GM12878 (cell line): ENCODE measurements around the gene THUMPD2.

Experiments used
- MXI1 ChIP-seq: fragments of 150-350 bp; IDR thresholded peaks from 2 replicates; pipeline ENCODE4 v1.6.1; 2011; ENCODE audit warnings: low read depth, mild to moderate bottlenecking, inconsistent platforms, low read length, improper control_type of control experiment
- POLR2A ChIP-seq: IDR thresholded peaks from 2 replicates; pipeline ENCODE4 v1.6.1; 2011; ENCODE audit warnings: low read depth, mild to moderate bottlenecking, low read length
- RAD21 ChIP-seq: IDR thresholded peaks from 2 replicates; pipeline ENCODE4 v1.6.1; 2011; ENCODE audit warnings: mild to moderate bottlenecking, low read depth, low read length, moderate library complexity; ENCODE audit not compliant: insufficient read depth
- ZBED1 ChIP-seq: IDR thresholded peaks from 2 replicates; pipeline ENCODE4 v1.6.1; 2016; ENCODE audit warnings: borderline replicate concordance
- TF ChIP-seq, protein P1 (sequence below), 3 experiments: IDR thresholded peaks in 2 of 3; conservative IDR thresholded peaks in 1 of 3; 2 replicates each; pipeline ENCODE4 v1.5.1; 2011; ENCODE audit warnings: low read depth in 3 of 3, low read length in 3 of 3, mild to moderate bottlenecking in 3 of 3, control low read depth in 2 of 3, moderate library complexity in 2 of 3, inconsistent platforms in 1 of 3, mixed read lengths in 1 of 3; ENCODE audit not compliant: control insufficient read depth in 2 of 3, insufficient read depth in 1 of 3; ENCODE audit errors: extremely low read depth in 1 of 3
- TF ChIP-seq, protein P2 (sequence below): fragments of 450-650 bp; IDR thresholded peaks from 2 replicates; pipeline ENCODE4 v1.6.1; 2014; ENCODE audit warnings: mild to moderate bottlenecking

DNA sequence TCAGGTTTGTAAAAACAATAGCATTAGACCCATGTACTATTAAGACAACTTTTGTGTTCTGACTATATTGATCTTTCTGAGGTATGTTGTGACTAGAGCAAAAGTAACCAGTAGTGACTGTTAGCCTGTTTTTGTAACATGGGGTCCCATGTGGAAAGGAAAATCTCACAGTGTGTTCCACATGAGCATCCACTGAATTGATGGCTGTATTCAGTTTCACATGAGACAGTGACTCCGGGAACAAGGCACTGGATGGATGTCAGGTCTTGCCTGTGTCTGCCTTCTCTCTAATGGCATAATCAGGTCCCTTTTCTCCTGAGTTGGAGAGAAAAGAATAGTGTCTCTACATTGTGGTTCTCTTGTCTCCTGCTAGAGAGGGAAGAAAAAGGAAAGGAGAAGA, 85.8 kb downstream of the THUMPD2 start:
- TF ChIP-seq, protein P1, sequence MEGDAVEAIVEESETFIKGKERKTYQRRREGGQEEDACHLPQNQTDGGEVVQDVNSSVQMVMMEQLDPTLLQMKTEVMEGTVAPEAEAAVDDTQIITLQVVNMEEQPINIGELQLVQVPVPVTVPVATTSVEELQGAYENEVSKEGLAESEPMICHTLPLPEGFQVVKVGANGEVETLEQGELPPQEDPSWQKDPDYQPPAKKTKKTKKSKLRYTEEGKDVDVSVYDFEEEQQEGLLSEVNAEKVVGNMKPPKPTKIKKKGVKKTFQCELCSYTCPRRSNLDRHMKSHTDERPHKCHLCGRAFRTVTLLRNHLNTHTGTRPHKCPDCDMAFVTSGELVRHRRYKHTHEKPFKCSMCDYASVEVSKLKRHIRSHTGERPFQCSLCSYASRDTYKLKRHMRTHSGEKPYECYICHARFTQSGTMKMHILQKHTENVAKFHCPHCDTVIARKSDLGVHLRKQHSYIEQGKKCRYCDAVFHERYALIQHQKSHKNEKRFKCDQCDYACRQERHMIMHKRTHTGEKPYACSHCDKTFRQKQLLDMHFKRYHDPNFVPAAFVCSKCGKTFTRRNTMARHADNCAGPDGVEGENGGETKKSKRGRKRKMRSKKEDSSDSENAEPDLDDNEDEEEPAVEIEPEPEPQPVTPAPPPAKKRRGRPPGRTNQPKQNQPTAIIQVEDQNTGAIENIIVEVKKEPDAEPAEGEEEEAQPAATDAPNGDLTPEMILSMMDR (IDR thresholded peaks at IDR 0.05 in 2 of 3, conservative IDR thresholded peaks at IDR 0.05 in 1 of 3; ENCODE audit: control insufficient read depth in 2 of 3, extremely low read depth in 1 of 3, insufficient read depth in 1 of 3, low read depth in 3 of 3, low read length in 3 of 3): no peak
- TF ChIP-seq RAD21 (no peak), POLR2A (no peak), MXI1 (no peak), ZBED1 (no peak)
- TF ChIP-seq, protein P2, sequence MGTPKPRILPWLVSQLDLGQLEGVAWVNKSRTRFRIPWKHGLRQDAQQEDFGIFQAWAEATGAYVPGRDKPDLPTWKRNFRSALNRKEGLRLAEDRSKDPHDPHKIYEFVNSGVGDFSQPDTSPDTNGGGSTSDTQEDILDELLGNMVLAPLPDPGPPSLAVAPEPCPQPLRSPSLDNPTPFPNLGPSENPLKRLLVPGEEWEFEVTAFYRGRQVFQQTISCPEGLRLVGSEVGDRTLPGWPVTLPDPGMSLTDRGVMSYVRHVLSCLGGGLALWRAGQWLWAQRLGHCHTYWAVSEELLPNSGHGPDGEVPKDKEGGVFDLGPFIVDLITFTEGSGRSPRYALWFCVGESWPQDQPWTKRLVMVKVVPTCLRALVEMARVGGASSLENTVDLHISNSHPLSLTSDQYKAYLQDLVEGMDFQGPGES: no peak
